Head of caudate nucleus (tissue), 42 donors: ENCODE data around the gene DCUN1D4.

ENCODE experiments used
- DNase-seq, 42 donors: peaks; one replicate each; pipeline versions ENCODE4 v3.0.0 to v3.0.0-alpha.2; 2020 to 2021; ENCODE audit warnings: mixed read lengths in 7 of 42
- intact Hi-C: fragments of 100-400 bp; cut with DNase I; formaldehyde crosslinking; loops from one replicate; pipeline ENCODE4 v1.15.0; 2022

DCUN1D4 gene

GRCh38 chr4:51842554-51843308, at the start of gene DCUN1D4:
Gene DCUN1D4 (plus strand): TSS chr4:51843153. CDS start chr4:51843243, 90 bp downstream.
- DNase-seq = peak; percentile 99 to 100 (median 100)
- intact Hi-C loops = no loop called here

DNA sequence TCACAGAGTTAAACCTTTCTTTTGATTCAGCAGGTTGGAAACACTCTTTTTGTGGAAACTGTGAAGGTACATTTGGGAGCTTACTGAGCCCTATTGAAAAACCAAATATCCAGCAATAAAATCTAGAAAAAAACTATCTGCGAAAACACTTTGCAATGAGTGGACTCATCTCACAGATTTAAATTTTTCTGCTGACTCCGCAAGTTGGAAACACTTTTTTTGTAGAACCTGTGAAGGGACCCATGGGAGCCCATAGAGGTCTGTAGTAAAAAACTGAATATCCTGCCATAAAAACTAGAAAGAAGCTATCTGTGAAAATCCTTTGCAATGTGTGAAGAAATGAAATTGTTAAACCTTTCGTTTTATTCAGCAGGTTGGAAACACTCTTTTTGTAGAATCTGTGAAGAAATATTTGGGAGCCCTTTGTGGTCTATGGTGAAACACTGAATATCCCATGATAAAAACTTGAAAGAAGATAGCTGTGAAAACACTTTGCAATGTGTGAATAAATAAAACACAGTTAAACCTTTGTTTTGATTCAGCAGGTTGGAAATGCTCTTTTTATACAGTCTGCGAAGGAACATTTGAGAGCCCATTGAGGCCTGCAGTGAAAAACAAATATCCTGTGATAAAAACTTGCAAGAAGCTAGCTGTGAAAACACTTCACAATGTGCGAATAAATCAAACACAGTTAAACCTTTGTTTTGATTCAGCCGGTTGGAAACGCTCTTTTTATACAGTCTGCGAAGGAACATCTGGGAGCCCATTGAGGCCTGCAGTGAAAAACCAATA, 22.3 kb upstream of the DCUN1D4 start:
- DNase-seq = no peak
- intact Hi-C loops = no loop called here

- DNase-seq = no peak
- intact Hi-C loops = no loop called here
These were observed 17.6 kb upstream of the DCUN1D4 start for GRCh38 chr4:51825341-51825740.

- no peak for DNase-seq
- intact Hi-C loops = no loop called here
These were observed 12.7 kb upstream of the DCUN1D4 start for GRCh38 chr4:51830156-51830720.

- peak in 41 of 42 donors; percentile 20 to 88 (median 67) for DNase-seq
These were observed 11.8 kb upstream of the DCUN1D4 start for GRCh38 chr4:51831133-51831532.

GRCh38 chr4:51833236-51833635, 9.7 kb upstream of the DCUN1D4 start:
- intact Hi-C loops = no loop called here
- DNase-seq = no peak

More at GRCh38 chr4:51831133-51831532, 11.8 kb upstream of the DCUN1D4 start:
- intact Hi-C loops = no loop called here

- no peak for DNase-seq
- intact Hi-C loops = no loop called here
These were observed 7.9 kb upstream of the DCUN1D4 start for GRCh38 chr4:51835079-51835478.

DNA sequence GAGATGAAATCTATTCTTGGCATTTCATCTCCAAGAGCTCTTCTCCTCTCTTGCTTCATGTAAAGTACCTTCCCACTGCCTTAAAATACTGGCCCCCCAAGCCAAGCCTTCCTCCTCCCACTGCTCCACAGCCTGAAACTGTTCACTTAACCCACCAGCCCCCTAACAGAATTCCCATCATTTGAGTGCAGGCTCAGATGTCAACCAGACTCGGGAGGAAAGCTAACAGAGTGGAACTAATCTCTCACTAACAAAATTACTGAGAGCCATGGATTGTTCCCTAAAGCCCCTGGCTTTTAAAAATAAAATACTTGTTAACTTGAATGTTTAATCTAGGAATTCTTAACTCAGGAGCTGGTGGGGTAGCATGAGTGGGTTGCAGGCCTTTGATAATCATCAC, 7.1 kb upstream of the DCUN1D4 start:
- intact Hi-C loops = no loop called here
- no peak for DNase-seq

- no peak for DNase-seq
- intact Hi-C loops = no loop called here
These were observed 6.4 kb upstream of the DCUN1D4 start for GRCh38 chr4:51836549-51836948.

DNA sequence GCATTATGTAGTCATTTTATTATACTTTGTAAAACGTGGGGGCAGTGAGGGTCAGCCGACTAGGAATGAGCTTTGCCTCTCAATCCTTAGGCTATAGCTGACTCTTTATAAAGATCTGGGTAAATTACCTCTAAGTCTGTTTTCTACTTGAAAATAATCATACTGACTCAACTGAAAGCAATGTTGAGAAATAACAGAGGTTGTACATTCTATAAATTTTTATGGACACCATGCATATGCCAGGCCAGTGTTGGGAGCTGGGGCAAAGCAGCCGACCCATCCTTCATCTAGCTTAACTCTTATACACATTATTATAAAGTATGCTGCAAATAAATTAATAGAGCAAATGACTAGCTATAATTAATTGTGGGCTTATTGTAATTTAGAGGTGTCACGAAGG, 2.2 kb upstream of the DCUN1D4 start:
- no peak for DNase-seq
- intact Hi-C loops = no loop called here

- intact Hi-C loops = no loop called here
- peak in 22 of 42 donors; percentile 3 to 46 (median 22) for DNase-seq
These were observed 793 bp upstream of the DCUN1D4 start for GRCh38 chr4:51842167-51842553.

GRCh38 chr4:51843309-51844152, 578 bp downstream of the DCUN1D4 start:
- intact Hi-C loops = no loop called here
- DNase-seq = peak; percentile 60 to 93 (median 82)

GRCh38 chr4:51844153-51845054, 1.5 kb downstream of the DCUN1D4 start:
- peak; percentile 93 to 99 (median 97) for DNase-seq
- intact Hi-C loops = loop anchor here (5.0 kb wide), 1 partner anchor 193 kb away; the partner anchor contains the start of gene SGCB

DNA sequence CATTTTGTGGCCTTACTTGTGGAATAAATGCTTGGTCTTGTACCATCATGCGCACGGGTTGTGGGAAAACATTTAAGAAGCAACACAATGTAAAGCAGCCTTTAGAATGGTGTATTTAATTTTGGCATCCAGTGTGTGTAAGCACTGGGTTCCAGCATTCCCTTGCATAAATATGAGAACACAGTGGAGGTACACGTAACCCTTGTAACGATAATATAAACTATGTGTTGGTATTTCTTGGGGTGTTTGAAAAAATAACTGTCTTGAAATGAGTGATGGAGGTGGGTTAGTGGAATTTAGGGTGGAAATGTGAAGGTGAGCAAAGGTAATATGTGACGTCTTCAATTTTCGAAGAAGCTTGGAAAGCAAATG, 2.1 kb downstream of the DCUN1D4 start:
- no peak for DNase-seq
- intact Hi-C loops = loop anchor here (5.0 kb wide), 1 partner anchor 192 kb away; the partner anchor contains the start of gene SGCB

GRCh38 chr4:51845711-51846110, 2.8 kb downstream of the DCUN1D4 start:
- no peak for DNase-seq
- intact Hi-C loops = loop anchor here (5.0 kb wide), 1 partner anchor 192 kb away; the partner anchor contains the start of gene SGCB

DNA sequence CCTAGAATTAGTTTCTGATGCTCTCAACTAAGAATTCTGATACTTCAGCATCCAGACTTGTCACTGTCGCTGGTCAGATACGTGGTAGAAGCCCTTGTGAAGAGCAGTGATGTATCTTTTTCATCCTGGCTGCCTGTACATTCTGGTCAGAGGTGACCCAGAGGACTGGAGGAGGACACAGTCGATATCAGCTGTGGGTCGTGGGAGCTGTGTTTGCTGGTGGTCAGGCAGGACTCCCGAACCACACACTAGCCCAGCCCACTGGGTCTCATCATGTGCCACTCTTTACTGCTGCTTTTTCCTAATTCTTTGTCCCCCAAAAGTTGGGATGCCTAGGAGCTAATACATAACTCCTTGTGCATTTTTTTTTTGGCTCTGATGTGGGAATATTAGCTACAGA, 6.5 kb downstream of the DCUN1D4 start:
- DNase-seq = no peak
- intact Hi-C loops = loop anchor here (5.0 kb wide), 1 partner anchor 188 kb away; the partner anchor contains the start of gene SGCB

DNA sequence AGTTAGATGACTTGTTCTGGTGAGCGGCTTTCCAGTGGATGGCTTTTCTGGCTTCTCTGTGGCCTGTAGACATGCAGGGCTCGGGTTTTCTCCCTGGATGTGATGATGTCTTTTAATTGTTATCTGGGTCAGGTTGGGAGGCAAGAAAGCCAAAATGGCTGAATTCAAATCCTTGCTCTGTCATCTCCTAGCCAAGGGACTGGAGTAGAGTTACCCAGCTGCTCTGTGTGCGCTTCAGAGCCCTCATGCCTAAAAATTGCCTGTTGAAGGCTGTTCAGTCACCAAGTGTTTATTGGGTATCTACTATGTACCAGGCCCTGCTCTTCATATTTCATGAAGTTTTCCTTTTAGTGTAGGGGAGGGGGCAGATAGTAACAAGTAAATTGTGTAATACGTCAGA, 7.3 kb downstream of the DCUN1D4 start:
- intact Hi-C loops = no loop called here
- DNase-seq = no peak
